CD4-positive, alpha-beta T cell treated with Interleukin-1 beta for 1 hour (primary cell): ENCODE data around the gene INHA.

Source experiments
- DNase-seq, 2 donors: peaks; one replicate each; pipeline ENCODE4 v3.0.0-alpha.2; 2020 to 2022

The INHA gene

GRCh38 chr2:219540784-219541504 lies 31.2 kb upstream of the INHA start:
- DNase-seq, result no peak

GRCh38 chr2:219541611-219542180 lies 30.4 kb upstream of the INHA start:
- DNase-seq, result peak; percentile 87 to 91

- DNase-seq, result no peak
These were observed 29.0 kb upstream of the INHA start for GRCh38 chr2:219542931-219543595.

GRCh38 chr2:219543596-219544358 lies 28.3 kb upstream of the INHA start, which contains the start of the genes CHPF and TMEM198:
TSS of gene CHPF (minus strand) at chr2:219543809. CDS start at chr2:219543538, 271 bp downstream.
TSS of gene TMEM198 (plus strand) at chr2:219544028. CDS start at chr2:219544728, 700 bp downstream.
- DNase-seq, result peak; percentile 95 to 96

DNA sequence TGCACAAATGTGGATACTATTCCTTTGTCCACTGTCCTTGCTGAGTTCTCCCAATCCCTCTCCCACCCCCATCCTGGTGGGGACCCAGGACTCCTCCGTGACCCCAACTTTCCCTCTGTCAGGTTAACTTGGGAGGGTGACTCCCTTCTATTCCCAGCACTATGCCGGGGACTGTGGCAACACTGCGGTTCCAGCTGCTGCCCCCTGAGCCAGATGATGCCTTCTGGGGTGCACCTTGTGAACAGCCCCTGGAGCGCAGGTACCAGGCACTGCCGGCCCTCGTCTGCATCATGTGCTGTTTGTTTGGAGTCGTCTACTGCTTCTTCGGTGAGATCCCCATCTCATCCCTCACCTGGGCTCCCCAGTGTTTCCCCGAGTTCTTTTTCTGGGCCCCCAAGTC lies 27.5 kb upstream of the INHA start:
- DNase-seq, result no peak

GRCh38 chr2:219545295-219545942 lies 26.7 kb upstream of the INHA start:
- DNase-seq, result no peak

GRCh38 chr2:219545943-219546352 lies 26.2 kb upstream of the INHA start:
- DNase-seq, result no peak

- no peak for DNase-seq
These were observed 24.5 kb upstream of the INHA start for GRCh38 chr2:219547621-219548020.

GRCh38 chr2:219548990-219549389 lies 23.1 kb upstream of the INHA start:
- DNase-seq, result no peak

GRCh38 chr2:219549619-219550018 lies 22.5 kb upstream of the INHA start:
- no peak for DNase-seq

DNA sequence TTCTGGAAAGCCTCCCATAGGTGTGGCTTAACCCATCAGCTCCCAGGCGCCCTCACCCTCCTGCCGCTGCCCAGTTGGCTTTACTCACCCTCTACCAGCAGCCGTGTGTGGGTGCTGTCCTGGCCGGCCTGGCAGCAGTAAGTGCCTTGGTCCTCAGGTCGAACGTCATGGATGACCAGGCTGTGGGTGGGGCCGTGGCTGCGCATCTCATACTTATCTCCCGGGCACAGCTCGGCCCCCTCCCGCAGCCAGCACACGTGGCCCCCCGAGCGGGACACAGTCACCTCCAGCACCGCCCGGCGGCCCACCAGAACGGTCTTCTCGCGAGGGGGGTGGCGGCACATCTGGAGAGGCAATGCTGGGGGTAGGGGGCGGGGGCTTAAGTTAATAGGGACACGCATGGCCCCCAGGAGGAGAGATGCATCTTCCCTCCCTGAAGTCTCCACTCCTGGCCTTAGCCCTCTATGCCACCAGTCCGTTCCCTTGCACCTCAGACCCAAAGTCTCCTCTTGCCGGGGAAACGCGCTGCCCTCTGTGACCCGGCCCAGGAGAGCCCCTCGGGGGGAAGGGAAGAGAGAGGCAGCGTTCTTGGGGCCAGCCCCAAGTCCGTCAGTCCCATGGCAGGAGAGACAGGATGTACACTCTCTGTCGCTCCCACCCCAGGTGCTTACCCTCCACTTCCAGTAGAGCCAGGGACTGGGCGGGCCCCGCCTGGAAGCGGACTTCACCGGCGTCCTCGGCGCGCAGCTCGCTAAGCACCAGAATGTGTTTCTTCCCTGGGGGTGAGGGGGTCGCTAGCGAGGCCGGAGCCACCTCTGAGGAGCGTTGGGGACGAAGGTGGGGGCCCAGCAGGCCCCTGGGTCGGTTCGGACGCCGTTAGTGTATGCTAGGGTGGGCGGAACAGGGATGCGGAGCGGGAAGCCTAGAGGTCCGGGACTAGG lies 20.4 kb upstream of the INHA start:
- DNase-seq, result peak in 1 of 2 donors; percentile 25

- DNase-seq, result peak; percentile 80 to 81
These were observed 19.5 kb upstream of the INHA start for GRCh38 chr2:219552382-219553167.

DNA sequence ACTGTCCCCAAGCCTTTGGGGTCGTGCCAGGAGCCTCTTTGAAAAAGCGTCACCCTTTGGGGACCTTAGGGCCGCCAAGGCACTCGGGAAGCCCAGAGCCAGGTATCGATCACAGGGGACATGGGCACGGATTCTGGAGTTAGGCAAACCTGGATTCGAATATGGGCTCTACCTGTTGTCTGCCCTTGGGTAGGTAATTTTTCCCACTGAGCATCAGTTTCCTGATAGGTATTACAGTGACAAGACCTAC lies 19.0 kb upstream of the INHA start:
- no peak for DNase-seq

GRCh38 chr2:219553463-219553963 lies 18.6 kb upstream of the INHA start:
- DNase-seq, result no peak

DNA sequence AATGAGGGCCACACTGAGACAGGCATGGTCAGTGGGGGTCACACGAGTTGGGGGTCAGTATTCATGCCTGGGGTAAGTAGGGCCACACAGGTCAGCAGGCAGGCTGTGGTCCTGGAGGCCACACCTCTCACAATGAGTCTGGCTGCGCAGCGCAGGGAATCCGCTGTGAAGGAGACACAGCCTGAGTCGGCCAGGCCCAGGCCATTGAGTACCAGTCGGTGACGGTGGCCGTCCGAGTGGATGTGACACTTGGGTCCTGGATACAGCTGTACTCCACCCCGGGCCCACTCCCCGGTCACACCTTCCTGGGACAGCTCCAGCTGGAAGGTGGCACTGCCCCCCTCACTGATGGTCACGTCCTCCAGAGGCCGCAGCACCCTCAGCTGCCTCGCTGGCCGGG lies 17.8 kb upstream of the INHA start:
- DNase-seq, result no peak

GRCh38 chr2:219555956-219556355 lies 16.2 kb upstream of the INHA start:
- no peak for DNase-seq

GRCh38 chr2:219556413-219556812 lies 15.7 kb upstream of the INHA start:
- DNase-seq, result no peak

GRCh38 chr2:219557320-219557719 lies 14.8 kb upstream of the INHA start:
- DNase-seq, result no peak

DNA sequence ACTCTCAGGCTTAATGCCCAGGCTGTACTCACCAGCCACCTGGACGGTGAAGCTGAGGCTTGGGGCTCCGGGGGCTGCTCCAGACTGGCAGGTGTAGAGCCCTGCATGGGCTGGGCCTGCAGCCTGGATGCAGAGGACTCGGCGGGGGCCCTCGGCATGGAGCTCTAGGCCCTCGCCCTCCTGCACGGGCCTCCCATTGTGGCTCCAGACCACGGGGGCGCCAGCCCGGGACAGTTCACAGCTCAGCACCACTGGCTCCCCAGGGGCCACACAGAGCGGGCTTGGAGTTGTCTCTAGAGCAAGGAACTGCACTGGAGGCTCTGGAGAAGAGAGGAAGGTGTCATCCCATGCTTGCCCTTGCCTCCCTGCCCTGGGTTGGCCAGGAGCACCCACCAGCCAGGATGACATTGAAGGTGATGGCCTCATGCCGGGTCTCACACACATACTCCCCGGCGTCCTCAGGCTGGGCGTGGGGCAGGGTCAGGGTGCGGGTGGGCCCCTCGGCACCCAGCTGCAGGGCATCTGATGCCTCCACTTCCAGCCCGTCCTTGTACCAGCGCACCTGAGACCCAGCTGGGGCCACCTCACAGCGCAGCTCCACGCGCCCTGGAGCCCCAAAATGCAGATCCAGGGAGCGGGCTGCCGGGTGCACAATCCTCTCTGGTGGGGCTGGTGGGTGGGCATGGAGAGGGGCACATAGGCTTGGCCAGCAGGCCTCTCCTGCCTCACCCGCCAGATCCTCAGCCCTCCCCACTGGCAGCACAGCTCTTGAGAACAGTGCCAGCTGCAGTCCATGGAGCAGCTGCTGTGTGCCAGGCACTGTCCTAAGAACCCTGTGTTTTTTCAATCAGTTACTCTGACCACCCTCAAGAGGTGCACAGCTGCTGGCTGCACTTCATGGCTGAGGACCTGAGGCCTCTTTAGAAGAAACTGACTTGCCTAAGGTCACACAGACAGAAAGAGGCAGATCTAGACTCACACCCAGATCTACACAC lies 14.0 kb upstream of the INHA start:
- no peak for DNase-seq
